KMS-11 (cell line): ENCODE measurements around the gene METTL1.

Experiments
- H2AFZ ChIP-seq: fragments of 200-600 bp; sonication (generic); 2 replicates; pipeline ENCODE4 v1.6.1; 2016; ENCODE audit warnings: antibody characterized with exemption, mixed run types, low read depth
- H3K27ac ChIP-seq: fragments of 200-600 bp; sonication (generic); 2 replicates; pipeline ENCODE4 v1.6.1; 2016; ENCODE audit warnings: mild to moderate bottlenecking, mixed run types
- H3K27me3 ChIP-seq: fragments of 200-600 bp; sonication (generic); 2 replicates; pipeline ENCODE4 v1.6.1; 2017; ENCODE audit warnings: mild to moderate bottlenecking, low read depth, mixed run types, moderate library complexity; ENCODE audit not compliant: insufficient read depth
- H3K36me3 ChIP-seq: fragments of 200-600 bp; sonication (generic); 2 replicates; pipeline ENCODE4 v1.6.1; 2017; ENCODE audit warnings: mild to moderate bottlenecking, mixed run types; ENCODE audit not compliant: insufficient read depth
- H3K4me1 ChIP-seq: fragments of 200-600 bp; sonication (generic); 2 replicates; pipeline ENCODE4 v1.6.1; 2016; ENCODE audit warnings: mild to moderate bottlenecking, low read depth, mixed run types; ENCODE audit not compliant: poor library complexity, severe bottlenecking
- H3K4me2 ChIP-seq: fragments of 200-600 bp; sonication (generic); 2 replicates; pipeline ENCODE4 v1.7.0; 2016; ENCODE audit warnings: mild to moderate bottlenecking, mixed run types
- H3K4me3 ChIP-seq: fragments of 200-600 bp; sonication (generic); IDR thresholded peaks from 2 replicates; pipeline ENCODE4 v1.6.1; 2017; ENCODE audit warnings: low read depth, low read length, mixed read lengths; ENCODE audit not compliant: insufficient read depth
- H3K79me2 ChIP-seq: fragments of 200-600 bp; sonication (generic); 2 replicates; pipeline ENCODE4 v1.6.1; 2016; ENCODE audit warnings: low read depth, mixed run types; ENCODE audit not compliant: insufficient read depth
- H3K9ac ChIP-seq: fragments of 200-600 bp; sonication (generic); 2 replicates; pipeline ENCODE4 v1.6.1; 2016; ENCODE audit warnings: mild to moderate bottlenecking, mixed run types
- H4K20me1 ChIP-seq: fragments of 200-600 bp; sonication (generic); 2 replicates; pipeline ENCODE4 v1.6.1; 2016; ENCODE audit warnings: mild to moderate bottlenecking, mixed run types; ENCODE audit not compliant: insufficient read depth
- TF ChIP-seq, protein P1 (sequence below): fragments of 200-600 bp; sonication (generic); conservative IDR thresholded peaks from 2 replicates; pipeline ENCODE4 v1.6.1; 2017; ENCODE audit warnings: low read depth, mild to moderate bottlenecking, antibody characterized with exemption, low read length, moderate library complexity, mixed read lengths

The METTL1 gene

DNA sequence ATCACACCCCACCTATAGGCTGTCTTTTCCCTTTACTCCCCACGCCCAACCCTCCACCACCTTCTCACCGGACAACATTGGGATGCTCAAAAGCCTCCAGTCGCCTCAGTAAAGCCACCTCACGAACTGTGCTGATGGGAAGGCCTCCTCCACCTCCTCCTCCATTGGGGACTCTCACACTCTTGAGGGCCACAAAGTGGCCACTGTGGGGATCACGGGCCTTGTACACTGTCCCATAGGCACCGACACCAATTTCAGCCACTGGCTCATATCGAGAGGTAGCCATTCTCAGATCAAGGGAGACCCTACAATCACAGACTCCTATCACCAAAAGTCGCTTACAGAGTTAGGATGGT is 20.5 kb downstream of the METTL1 start:
- Histone ChIP-seq H3K79me2 (peaks cover 41% of the 10 kb centered on the region), H3K4me3 (peak overlapping the region; percentile 71), H2AFZ (peak overlapping the region; percentile 35)

DNA sequence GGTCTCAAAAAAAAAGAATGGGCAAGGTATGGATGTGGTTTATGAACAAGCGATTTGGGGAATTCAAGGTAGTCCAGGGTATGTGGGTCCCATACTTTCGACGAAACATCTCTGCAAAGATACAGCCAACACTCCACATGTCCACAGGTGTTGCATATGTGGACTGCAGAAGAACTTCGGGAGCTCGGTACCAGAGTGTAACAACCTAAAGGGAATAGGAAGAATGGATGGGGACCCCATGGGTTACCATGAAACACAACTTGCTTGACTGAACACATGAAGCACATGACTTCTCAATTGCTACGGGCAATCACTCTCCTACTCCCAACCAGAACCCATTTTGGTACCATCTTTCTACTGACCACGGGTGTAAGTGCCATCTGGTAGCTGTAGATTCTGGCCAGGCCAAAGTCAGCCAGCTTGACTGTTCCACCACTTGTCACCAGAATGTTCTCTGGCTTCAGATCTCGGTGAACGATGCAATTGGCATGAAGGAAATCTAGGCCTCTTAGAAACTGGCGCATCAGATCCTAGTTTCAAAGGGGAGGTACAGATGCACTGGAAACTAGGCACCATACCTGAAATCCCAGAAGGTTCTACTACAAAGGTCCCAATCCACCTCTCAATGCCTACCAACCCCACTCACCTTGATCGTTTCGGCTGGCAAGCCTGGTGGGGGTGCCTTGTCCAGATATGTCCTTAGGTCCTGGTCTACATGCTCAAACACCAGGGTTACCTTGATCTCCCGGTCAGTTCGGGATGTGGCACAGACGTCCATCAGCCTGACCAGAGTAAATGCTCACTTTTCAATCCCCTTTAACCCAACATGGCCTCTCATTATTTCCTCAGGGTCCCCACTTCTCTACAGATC is 21.1 kb downstream of the METTL1 start:
- H3K9ac ChIP-seq = peak overlapping the region; percentile 90
- peak overlapping the region; percentile 88 for H3K4me2 ChIP-seq
- peaks cover 33% of the 10 kb centered on the region for H3K4me1 ChIP-seq
- H3K36me3 ChIP-seq = peaks cover 28% of the 10 kb centered on the region
- no peaks in the 10 kb centered on the region for H3K27me3 ChIP-seq
- H3K27ac ChIP-seq = peak overlapping the region; percentile 64
- H4K20me1 ChIP-seq = no peaks in the 10 kb centered on the region
- H2AFZ ChIP-seq = no peak overlapping the region
- H3K4me3 ChIP-seq = peak overlapping the region; percentile 71
- peaks cover 41% of the 10 kb centered on the region for H3K79me2 ChIP-seq
- TF ChIP-seq, protein P1, sequence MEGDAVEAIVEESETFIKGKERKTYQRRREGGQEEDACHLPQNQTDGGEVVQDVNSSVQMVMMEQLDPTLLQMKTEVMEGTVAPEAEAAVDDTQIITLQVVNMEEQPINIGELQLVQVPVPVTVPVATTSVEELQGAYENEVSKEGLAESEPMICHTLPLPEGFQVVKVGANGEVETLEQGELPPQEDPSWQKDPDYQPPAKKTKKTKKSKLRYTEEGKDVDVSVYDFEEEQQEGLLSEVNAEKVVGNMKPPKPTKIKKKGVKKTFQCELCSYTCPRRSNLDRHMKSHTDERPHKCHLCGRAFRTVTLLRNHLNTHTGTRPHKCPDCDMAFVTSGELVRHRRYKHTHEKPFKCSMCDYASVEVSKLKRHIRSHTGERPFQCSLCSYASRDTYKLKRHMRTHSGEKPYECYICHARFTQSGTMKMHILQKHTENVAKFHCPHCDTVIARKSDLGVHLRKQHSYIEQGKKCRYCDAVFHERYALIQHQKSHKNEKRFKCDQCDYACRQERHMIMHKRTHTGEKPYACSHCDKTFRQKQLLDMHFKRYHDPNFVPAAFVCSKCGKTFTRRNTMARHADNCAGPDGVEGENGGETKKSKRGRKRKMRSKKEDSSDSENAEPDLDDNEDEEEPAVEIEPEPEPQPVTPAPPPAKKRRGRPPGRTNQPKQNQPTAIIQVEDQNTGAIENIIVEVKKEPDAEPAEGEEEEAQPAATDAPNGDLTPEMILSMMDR = no peak

More for the DNA sequence above, 20.5 kb downstream of the METTL1 start:
- TF ChIP-seq, protein P1 = no peak
- Histone ChIP-seq H3K4me2 (peak overlapping the region; percentile 88), H3K4me1 (peaks cover 38% of the 10 kb centered on the region), H3K27ac (peak overlapping the region; percentile 64), H3K27me3 (no peaks in the 10 kb centered on the region), H3K9ac (peak overlapping the region; percentile 90), H3K36me3 (peaks cover 28% of the 10 kb centered on the region), H4K20me1 (no peaks in the 10 kb centered on the region)

DNA sequence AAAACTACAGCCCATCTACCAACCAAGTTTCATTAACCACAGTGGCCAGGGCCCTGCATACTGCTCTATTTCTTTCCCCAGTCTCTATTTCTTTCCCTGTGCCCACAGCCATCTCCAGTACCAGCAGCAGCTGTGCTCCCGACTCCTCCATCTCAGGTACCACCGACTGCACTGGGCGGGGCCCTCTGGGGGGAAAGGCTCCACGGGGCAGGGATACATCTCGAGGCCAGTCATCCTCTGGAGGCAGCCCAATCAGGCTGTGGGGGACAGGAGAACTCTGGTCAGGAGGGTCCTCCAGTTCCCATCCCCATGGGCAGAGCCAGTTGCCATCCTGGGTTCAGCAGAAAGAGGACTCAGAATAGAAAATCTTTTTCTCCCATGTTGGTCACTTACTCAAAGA is 22.8 kb downstream of the METTL1 start:
- Histone ChIP-seq H3K9ac (no peak overlapping the region), H4K20me1 (no peaks in the 10 kb centered on the region), H3K36me3 (peaks cover 28% of the 10 kb centered on the region), H2AFZ (no peak overlapping the region), H3K27ac (no peak overlapping the region), H3K4me2 (no peak overlapping the region), H3K79me2 (peaks cover 41% of the 10 kb centered on the region), H3K4me3 (no peak overlapping the region), H3K4me1 (peaks cover 33% of the 10 kb centered on the region), H3K27me3 (no peaks in the 10 kb centered on the region)
- TF ChIP-seq, protein P1 = no peak

GRCh38 chr12:57746025-57746424 is 25.9 kb downstream of the METTL1 start:
- Histone ChIP-seq H4K20me1 (no peaks in the 10 kb centered on the region), H3K36me3 (peaks cover 28% of the 10 kb centered on the region), H3K27ac (no peak overlapping the region; the same call in 1 of the 2 replicates), H3K4me1 (peaks cover 38% of the 10 kb centered on the region), H2AFZ (no peak overlapping the region), H3K4me3 (no peak overlapping the region), H3K27me3 (no peaks in the 10 kb centered on the region), H3K9ac (no peak overlapping the region), H3K4me2 (peak overlapping the region; percentile 71), H3K79me2 (peaks cover 25% of the 10 kb centered on the region)
- TF ChIP-seq, protein P1 = no peak
